Cardiac muscle cell (in vitro differentiated cells and primary cell): ENCODE results near the gene FGF23. TPM values are rescaled to one million over a fixed set of nuclear protein-coding genes. Genes with fewer than 3 reads are reported as not detected.

Source experiments
- DNase-seq, 2 donors: peaks; one replicate each; pipeline versions ENCODE4 v3.0.0 to v3.0.0-alpha.2; 2010 to 2017; ENCODE audit warnings: low read depth in 1 of 2, low spot score in 1 of 2
- H3K27ac ChIP-seq: fragments of 200-600 bp; sonication (generic); 2 replicates; pipeline ENCODE4 v1.5.1; 2016
- H3K27me3 ChIP-seq: fragments of 200-600 bp; sonication (generic); 2 replicates; pipeline ENCODE4 v1.6.0; 2016; ENCODE audit warnings: control low read depth
- H3K36me3 ChIP-seq: fragments of 200-600 bp; sonication (generic); 2 replicates; pipeline ENCODE4 v1.5.1; 2016; ENCODE audit warnings: control low read depth
- H3K4me1 ChIP-seq: fragments of 200-600 bp; sonication (generic); 2 replicates; pipeline ENCODE4 v1.8.1; 2017; ENCODE audit warnings: low read depth, mild to moderate bottlenecking, mixed run types
- H3K4me3 ChIP-seq: fragments of 200-600 bp; sonication (generic); 2 replicates; pipeline ENCODE4 v1.5.1; 2016; ENCODE audit warnings: mild to moderate bottlenecking
- H3K9me3 ChIP-seq: fragments of 200-600 bp; sonication (generic); 2 replicates; pipeline ENCODE4 v1.5.1; 2017; ENCODE audit warnings: low read depth, mild to moderate bottlenecking, control low read depth
- CTCF ChIP-seq: IDR thresholded peaks from 2 replicates; pipeline ENCODE4 v1.5.1; 2012; ENCODE audit warnings: low read depth, mild to moderate bottlenecking, low read length
- polyA plus RNA-seq: library from polyadenylated mRNA; unstranded; fragments of >200 nt; fragmentation: Nextera tagmentation; extraction: Ambion mirVana; gene quantifications from 2 replicates; pipeline ENCODE4 v1.2.1, GENCODE V29; 2016
- total RNA-seq: library from RNA; depleted of rRNA; stranded (reverse); fragments of >200 nt; gene quantifications from 2 replicates; pipeline ENCODE4 v1.2.3, GENCODE V29; 2016

Gene FGF23
- total and polyA plus RNA-seq, 2 experiments from 2014 or later, result 0.86 to 1.1 TPM

DNA sequence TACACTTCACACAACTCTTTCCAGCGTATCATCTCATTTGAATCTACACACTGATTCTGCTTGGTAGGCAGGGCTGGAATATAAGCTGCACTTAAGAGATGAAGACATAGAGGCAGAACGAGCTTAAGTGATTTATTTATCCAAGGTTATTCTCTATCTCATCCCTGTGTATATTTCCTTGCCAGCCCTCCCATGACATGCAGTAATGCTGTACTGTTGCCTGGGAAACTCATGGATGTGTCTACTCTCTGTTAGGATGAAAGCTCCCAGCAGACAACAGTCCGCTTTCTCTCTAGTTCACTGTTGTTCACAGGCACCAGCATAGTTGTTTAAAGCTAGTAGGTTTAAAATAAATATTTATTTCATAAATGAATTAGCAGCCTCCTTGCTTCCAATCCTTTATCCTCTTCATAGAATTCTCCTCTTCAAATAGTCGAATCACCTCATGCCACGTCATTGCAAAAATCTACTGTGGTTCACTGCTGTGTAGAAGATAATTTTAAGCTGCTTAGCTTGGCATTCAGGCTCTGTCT lies 40.7 kb upstream of the FGF23 start:
- Histone ChIP-seq H3K36me3 (no peaks in the 10 kb centered on the region), H3K27me3 (no peaks in the 10 kb centered on the region), H3K9me3 (no peaks in the 10 kb centered on the region), H3K27ac (no peak overlapping the region), H3K4me1 (peaks cover 15% of the 10 kb centered on the region), H3K4me3 (no peak overlapping the region)
- no peak for DNase-seq
- TF ChIP-seq CTCF, result no peak

DNA sequence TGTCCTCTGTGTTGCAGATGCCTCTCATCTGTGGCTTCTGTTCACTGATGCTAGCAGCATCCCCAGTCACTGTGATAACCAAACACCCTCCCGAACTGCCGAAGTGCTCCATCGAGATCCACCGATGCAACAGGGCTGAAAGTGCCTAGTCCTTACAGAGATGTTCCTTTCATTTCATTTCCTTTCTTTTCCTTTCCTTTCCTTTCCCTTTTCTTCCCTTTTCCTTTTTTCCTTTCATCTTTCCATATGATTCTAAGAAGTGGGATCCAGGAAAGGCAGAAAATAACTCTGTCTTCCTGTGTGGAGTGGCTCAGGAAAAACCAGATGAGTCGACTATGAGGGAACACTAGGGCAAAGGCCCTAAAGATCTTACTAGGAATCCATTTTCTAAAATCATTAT lies 39.4 kb upstream of the FGF23 start:
- no peak overlapping the region for H3K4me3 ChIP-seq
- no peaks in the 10 kb centered on the region for H3K9me3 ChIP-seq
- DNase-seq, result no peak
- no peak for TF ChIP-seq CTCF
- H3K27me3 ChIP-seq, result no peaks in the 10 kb centered on the region
- peaks cover 20% of the 10 kb centered on the region for H3K4me1 ChIP-seq
- H3K36me3 ChIP-seq, result no peaks in the 10 kb centered on the region
- no peak overlapping the region for H3K27ac ChIP-seq

DNA sequence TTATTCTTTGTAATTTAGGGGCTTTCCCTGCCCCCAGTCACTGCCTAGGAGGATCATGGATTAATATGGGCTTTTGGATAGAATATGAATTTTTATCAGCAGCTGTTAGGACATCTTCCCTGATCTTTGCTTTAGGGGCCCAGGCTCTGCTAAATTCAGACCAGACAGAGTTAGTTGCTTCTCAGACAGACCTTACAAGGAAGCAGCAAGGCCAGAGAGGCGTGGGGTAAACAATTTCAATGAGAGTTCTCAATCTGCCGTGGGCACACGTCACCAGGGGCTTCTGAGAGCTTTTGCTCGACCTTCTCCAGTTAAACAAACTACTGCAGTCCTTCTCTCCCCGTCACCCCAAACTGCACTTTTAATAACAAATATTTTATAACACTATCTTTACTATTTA lies 38.4 kb upstream of the FGF23 start:
- no peak for TF ChIP-seq CTCF
- no peak overlapping the region for H3K4me3 ChIP-seq

GRCh38 chr12:4417455-4417854 lies 37.9 kb upstream of the FGF23 start:
- TF ChIP-seq CTCF, result no peak
- Histone ChIP-seq H3K4me3 (no peak overlapping the region), H3K27me3 (no peaks in the 10 kb centered on the region), H3K4me1 (peaks cover 20% of the 10 kb centered on the region), H3K9me3 (no peaks in the 10 kb centered on the region), H3K27ac (no peak overlapping the region), H3K36me3 (no peaks in the 10 kb centered on the region)
- no peak for DNase-seq

More for the DNA sequence above, 38.4 kb upstream of the FGF23 start:
- Histone ChIP-seq H3K27ac (no peak overlapping the region), H3K36me3 (no peaks in the 10 kb centered on the region), H3K27me3 (no peaks in the 10 kb centered on the region), H3K4me1 (peaks cover 20% of the 10 kb centered on the region), H3K9me3 (no peaks in the 10 kb centered on the region)
- no peak for DNase-seq

GRCh38 chr12:4416276-4416675 lies 36.8 kb upstream of the FGF23 start:
- H3K27me3 ChIP-seq, result no peaks in the 10 kb centered on the region
- no peak for DNase-seq

More at GRCh38 chr12:4416276-4416675, 36.8 kb upstream of the FGF23 start:
- Histone ChIP-seq H3K27ac (no peak overlapping the region), H3K4me1 (peaks cover 20% of the 10 kb centered on the region), H3K9me3 (no peaks in the 10 kb centered on the region), H3K36me3 (no peaks in the 10 kb centered on the region), H3K4me3 (no peak overlapping the region)
- no peak for TF ChIP-seq CTCF
